Activated T-cell treated with anti-CD3 and anti-CD28 coated beads for 4 hours (primary cell): ENCODE results near the gene FRMD4A.
"Not testable (repeated sequence)": the region's sequence is repeated elsewhere in the genome, so short reads cannot be mapped to it uniquely, and the experiment has no call there.

ENCODE experiments used
- DNase-seq: peaks from one replicate; pipeline ENCODE4 v3.0.0-alpha.2; 2020

Gene FRMD4A

GRCh38 chr10:13767676-13768178 is 563.0 kb downstream of the FRMD4A start:
- no peak for DNase-seq

GRCh38 chr10:13767148-13767547 is 563.6 kb downstream of the FRMD4A start:
- DNase-seq = not testable (repeated sequence)

GRCh38 chr10:13765641-13766341 is 564.9 kb downstream of the FRMD4A start:
- no peak for DNase-seq

GRCh38 chr10:13761490-13762091 is 569.1 kb downstream of the FRMD4A start:
- DNase-seq = no peak

- no peak for DNase-seq
These were observed 571.6 kb downstream of the FRMD4A start for GRCh38 chr10:13759168-13759567.

- DNase-seq = no peak
These were observed 572.0 kb downstream of the FRMD4A start for GRCh38 chr10:13758756-13759155.

GRCh38 chr10:13758312-13758711 is 572.4 kb downstream of the FRMD4A start:
- no peak for DNase-seq

- DNase-seq = no peak
These were observed 576.4 kb downstream of the FRMD4A start for GRCh38 chr10:13754277-13754676.

- DNase-seq = no peak
These were observed 579.4 kb downstream of the FRMD4A start for GRCh38 chr10:13751191-13751764.

GRCh38 chr10:13750299-13751190 is 580.2 kb downstream of the FRMD4A start:
- DNase-seq = no peak

GRCh38 chr10:13745271-13745670 is 585.5 kb downstream of the FRMD4A start:
- no peak for DNase-seq

- no peak for DNase-seq
These were observed 586.8 kb downstream of the FRMD4A start for GRCh38 chr10:13743963-13744362.

GRCh38 chr10:13743101-13743693 is 587.5 kb downstream of the FRMD4A start:
- no peak for DNase-seq

- no peak for DNase-seq
These were observed 589.3 kb downstream of the FRMD4A start for GRCh38 chr10:13741438-13741837.

GRCh38 chr10:13740461-13740860 is 590.3 kb downstream of the FRMD4A start:
- DNase-seq = no peak

- no peak for DNase-seq
These were observed 591.5 kb downstream of the FRMD4A start for GRCh38 chr10:13739183-13739582.

- DNase-seq = no peak
These were observed 594.2 kb downstream of the FRMD4A start for GRCh38 chr10:13736506-13736905.

GRCh38 chr10:13734151-13734550 is 596.6 kb downstream of the FRMD4A start:
- DNase-seq = no peak

- DNase-seq = no peak
These were observed 597.7 kb downstream of the FRMD4A start for GRCh38 chr10:13733071-13733470.

GRCh38 chr10:13732465-13732881 is 598.3 kb downstream of the FRMD4A start:
- DNase-seq = no peak

- DNase-seq = no peak
These were observed 598.9 kb downstream of the FRMD4A start for GRCh38 chr10:13731799-13732198.

- no peak for DNase-seq
These were observed 599.8 kb downstream of the FRMD4A start for GRCh38 chr10:13730956-13731355.

- no peak for DNase-seq
These were observed 600.4 kb downstream of the FRMD4A start for GRCh38 chr10:13730306-13730652.
